Glomerular visceral epithelial cell (primary cell): Measurements from ENCODE around the gene CYB5B.
A peak's percentile ranks its signal among the peaks of the same experiment; 100 is the strongest.

Experiments
- DNase-seq: peaks from one replicate; pipeline ENCODE4 v3.0.0-alpha.2; 2016; ENCODE audit errors: extremely low spot score

The CYB5B gene

GRCh38 chr16:69444873-69445517 lies 20.6 kb downstream of the CYB5B start:
- DNase-seq: no peak

GRCh38 chr16:69448470-69449193 lies 24.2 kb downstream of the CYB5B start:
- no peak for DNase-seq

- DNase-seq: no peak
Measured at GRCh38 chr16:69451166-69451565, 26.7 kb downstream of the CYB5B start.

GRCh38 chr16:69453936-69454335 lies 29.5 kb downstream of the CYB5B start:
- DNase-seq: no peak

- no peak for DNase-seq
Measured at GRCh38 chr16:69463876-69464275, 39.5 kb downstream of the CYB5B start.

GRCh38 chr16:69465083-69465721 lies 40.8 kb downstream of the CYB5B start:
- no peak for DNase-seq

- DNase-seq: no peak
Measured at GRCh38 chr16:69465881-69466280, 41.5 kb downstream of the CYB5B start.

GRCh38 chr16:69466547-69466946 lies 42.1 kb downstream of the CYB5B start:
- no peak for DNase-seq

GRCh38 chr16:69467080-69467479 lies 42.7 kb downstream of the CYB5B start:
- no peak for DNase-seq

- DNase-seq: no peak
Measured at GRCh38 chr16:69467531-69468204, 43.2 kb downstream of the CYB5B start.

GRCh38 chr16:69469807-69470561 lies 45.6 kb downstream of the CYB5B start:
- peak; percentile 44 for DNase-seq

- DNase-seq: no peak
Measured at GRCh38 chr16:69471121-69471520, 46.7 kb downstream of the CYB5B start.

GRCh38 chr16:69474408-69474807 lies 50.0 kb downstream of the CYB5B start:
- no peak for DNase-seq

GRCh38 chr16:69476920-69477443 lies 52.6 kb downstream of the CYB5B start:
- DNase-seq: peak; percentile 76

GRCh38 chr16:69477546-69477945 lies 53.1 kb downstream of the CYB5B start:
- no peak for DNase-seq

GRCh38 chr16:69478685-69479084 lies 54.3 kb downstream of the CYB5B start:
- no peak for DNase-seq

- no peak for DNase-seq
Measured at GRCh38 chr16:69479775-69480174, 55.4 kb downstream of the CYB5B start.

GRCh38 chr16:69481901-69482341 lies 57.5 kb downstream of the CYB5B start:
- no peak for DNase-seq

- DNase-seq: no peak
Measured at GRCh38 chr16:69482410-69482991, 58.1 kb downstream of the CYB5B start.

GRCh38 chr16:69483611-69484010 lies 59.2 kb downstream of the CYB5B start:
- DNase-seq: no peak

- DNase-seq: no peak
Measured at GRCh38 chr16:69485361-69485760, 60.9 kb downstream of the CYB5B start.
